GM18909 (cell line): ENCODE results near the gene SPIN1.
"Not testable (repeated sequence)": the region's sequence is repeated elsewhere in the genome, so short reads cannot be mapped to it uniquely, and the experiment has no call there.

Source experiments
- ATAC-seq: cut with Tn5 transposase; IDR thresholded peaks from one replicate; pipeline ENCODE4 v1.9.1; 2021; ENCODE audit warnings: mild to moderate bottlenecking; ENCODE audit not compliant: unreplicated experiment, poor library complexity

Gene SPIN1

DNA sequence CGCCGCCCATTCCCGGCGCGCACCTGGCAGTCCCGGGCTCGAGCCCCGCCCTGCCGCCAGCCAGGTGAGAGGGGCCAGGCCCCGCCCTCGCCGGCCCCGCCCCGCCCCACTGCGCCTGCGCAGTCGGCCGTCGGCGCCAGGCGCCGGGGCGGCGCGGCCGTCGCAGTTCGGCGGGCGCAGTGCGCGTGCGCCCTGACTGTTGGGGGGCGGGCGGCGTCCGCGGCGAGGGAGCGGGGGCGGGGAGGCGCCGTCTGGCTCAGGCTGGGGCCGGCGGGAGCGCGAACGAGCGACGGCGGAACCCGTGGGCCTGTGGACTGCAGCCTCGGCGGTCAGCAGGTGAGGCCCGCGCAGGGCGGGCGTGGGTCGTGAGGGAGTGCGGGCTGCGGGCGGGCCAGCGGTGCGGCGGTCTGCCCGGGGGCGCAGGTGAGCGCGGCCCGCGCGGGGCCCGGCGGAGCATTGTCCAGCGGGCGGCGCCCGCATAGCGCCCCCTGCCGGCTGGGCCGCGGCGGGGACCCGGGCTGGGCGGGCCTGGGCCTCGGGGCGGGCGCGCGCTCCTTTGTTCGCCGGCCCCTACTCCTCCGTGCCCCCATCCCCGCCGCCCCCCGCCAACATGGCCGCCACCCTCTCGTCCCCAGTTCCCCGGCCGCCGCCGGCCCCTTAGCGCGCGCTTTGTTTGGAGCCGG is at the start of gene SPIN1:
Gene SPIN1 (plus strand): TSS at position 242 of the 683 bp plus-strand sequence. CDS start 38,096 bp downstream, outside the sequence.
- peak; percentile 81 for ATAC-seq

DNA sequence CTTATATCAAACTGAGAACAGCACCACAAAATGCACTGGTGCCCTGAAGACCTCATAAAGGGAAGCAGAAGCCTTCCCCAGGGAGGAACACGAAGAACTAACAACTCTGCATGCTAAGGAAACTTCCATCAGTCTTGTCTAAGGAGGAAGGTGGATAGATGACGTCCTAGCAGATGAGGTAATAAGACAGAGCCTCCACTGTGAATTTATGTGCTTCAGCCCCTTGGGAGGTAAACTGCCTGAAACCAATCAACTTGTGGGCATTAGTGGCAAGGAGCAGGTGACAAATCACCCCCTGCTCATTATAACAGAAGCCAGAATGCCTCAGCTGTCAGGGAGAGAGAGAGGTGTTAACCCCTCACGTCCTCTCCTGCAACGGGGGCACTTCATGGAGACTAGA is 48.9 kb upstream of the SPIN1 start:
- ATAC-seq = no peak

DNA sequence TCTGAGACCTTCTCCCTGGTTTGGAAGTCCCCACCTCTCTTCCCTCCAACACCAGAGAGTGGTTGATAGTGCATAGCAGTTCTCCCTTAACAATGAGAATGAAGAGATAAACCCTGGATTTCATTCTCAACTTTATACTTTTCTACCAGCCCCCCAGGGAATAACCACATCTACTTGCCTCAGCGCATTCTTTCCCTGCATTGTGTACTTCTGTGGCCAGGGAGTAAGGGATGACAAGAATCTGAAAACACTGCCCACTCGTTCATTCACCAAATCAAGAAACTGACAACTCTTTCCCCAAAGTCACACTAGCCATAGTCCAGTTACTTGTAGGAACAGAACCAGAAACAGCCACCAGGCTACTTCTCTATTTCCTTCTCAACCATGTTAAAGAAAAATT is 46.0 kb upstream of the SPIN1 start:
- no peak for ATAC-seq

DNA sequence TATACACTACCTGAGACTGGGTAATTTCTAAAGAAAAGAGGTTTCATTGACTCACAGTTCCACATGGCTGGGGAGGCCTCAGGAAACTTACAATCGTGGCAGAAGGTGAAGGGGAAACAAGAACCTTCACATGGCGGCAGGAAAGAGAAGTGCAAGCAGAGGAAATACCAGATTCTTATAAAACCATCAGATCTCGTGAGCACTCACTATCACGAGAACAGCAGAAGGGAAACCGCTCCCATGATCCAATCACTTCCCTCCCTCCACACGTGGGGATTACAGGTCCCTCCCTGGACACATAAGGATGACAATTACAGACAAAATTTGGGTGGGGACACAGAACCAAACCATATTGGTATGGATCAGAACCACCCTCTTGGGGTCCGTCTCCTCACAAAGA is 44.2 kb upstream of the SPIN1 start:
- no peak for ATAC-seq

- ATAC-seq = not testable (repeated sequence)
These were observed 37.9 kb upstream of the SPIN1 start for GRCh38 chr9:88350354-88350753.

DNA sequence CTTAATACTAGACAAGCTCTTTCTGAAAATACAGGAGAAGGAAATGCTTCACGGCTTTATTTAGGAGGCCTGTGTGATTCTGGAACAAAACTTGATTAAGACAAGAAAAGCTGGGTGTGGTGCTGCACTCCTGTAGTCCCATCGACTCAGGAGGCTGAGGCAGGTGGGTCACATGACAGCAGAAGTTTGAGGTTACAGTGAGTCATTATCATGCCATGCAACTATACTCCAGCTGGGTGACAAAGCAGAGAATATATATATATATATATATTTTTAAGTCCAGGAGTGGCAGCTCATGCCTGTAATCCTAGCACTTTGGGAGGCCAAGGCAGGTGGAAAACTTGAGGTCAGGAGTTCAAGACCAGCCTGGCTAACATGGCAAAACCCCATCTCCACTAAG is 33.1 kb upstream of the SPIN1 start:
- ATAC-seq = no peak

- ATAC-seq = not testable (repeated sequence)
These were observed 31.0 kb upstream of the SPIN1 start for GRCh38 chr9:88357250-88357649.

DNA sequence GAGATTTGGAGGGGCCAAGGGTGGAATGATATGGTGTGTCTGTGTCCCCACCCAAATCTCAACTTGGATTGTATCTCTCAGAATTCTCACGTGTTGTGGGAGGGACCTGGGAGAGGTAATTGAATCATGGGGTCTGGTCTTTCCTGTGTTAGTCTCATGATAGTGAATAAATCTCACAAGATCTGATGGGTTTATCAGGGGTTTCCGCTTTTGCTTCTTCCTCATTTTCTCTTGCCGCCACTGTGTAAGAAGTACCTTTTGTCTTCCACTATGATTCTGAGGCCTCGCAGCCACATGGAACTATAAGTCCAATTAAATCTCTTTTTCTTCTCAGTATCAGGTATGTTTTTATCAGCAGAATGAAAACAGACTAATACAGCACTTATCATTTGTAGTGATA is 29.5 kb upstream of the SPIN1 start:
- ATAC-seq = no peak

DNA sequence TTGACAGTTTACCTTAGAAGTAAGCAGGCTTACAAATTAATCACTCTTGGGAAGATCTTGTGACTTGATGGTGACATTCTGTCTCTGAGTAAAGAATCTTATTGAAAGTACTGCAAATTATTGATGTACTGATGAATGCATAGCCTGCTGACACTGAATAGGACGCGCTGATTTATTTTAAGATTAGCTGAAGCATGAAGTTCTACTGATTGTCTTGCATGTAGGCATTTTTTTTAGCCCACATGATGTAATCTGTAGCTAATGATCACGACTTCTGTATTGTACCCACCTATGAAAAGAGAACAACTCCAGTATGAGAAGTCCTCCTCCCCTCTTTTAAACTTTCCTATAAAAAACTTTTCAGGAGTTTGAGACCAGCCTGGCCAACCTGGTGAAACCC is 28.3 kb upstream of the SPIN1 start:
- no peak for ATAC-seq

DNA sequence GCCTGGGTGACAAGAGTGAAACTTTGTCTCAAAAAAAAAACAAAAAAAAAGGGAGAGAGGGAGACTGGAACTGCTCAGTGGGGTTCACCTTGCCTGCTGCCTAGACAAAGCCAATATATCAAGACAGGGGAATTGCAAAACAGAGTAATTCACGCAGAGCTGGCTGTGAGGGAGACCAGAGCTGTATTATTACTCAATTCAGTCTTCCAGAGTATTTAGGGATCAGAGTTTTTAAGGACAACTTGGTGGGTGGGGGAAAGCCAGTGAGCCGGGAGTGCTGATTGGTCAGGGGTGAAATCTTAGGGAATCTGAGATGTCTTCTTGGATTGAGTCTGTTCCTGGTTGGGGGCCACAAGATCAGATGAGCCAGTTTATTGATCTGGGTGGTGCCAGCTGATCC is 25.6 kb upstream of the SPIN1 start:
- ATAC-seq = no peak

DNA sequence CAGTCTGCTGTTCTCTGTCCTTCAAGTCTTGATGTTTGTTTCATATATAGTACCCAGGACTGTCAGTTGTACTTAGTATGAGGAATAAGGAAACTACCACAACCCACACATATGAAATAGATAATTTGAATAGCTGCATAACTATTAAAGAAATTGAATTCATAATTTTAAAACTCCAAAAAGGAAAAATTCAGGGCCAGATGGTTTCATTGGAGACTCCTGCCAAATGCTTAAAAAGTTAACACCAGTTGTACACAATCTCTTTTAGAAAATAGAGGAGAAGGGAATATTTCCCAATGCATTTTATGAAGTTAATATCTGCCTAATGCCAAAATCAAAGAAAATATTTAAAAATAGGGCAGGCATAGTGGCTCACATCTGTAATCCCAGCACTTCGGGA is 24.6 kb upstream of the SPIN1 start:
- ATAC-seq = no peak

DNA sequence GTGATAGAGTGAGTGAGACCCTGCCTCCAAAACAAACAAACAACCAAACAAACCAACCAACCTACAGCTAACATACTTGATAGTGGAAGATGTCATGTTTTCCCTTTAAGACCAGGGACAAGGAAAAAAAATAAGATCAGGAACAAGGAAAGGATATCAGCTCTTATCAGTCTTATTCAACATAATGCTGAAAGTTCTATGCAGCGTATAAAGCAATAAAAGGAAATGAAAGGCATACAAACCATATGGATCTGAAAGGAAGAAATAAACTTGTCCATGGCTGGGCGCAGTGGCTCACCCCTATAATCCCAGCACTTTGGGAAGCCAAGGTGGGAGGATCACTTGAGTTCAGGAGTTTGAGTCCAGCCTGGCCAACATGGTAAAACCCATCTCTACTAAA is 23.5 kb upstream of the SPIN1 start:
- ATAC-seq = no peak

DNA sequence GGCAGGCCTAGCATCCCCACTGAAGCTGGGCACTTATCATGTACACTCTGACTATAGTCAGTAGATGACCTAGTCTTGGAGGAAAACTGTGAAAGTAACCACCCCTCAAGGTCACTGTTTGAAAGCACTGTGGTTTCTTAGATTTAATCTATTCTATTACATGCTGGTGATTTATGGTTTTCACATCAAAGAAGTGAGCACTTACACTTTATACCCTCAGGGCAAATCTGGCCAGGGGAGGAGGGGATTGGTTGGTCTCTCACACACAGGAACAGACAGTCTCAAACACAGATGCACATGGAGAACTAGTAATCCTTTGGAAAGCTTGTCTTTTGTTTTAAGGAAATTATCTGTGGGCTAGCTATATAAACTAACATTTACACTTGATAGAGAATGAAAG is 17.9 kb upstream of the SPIN1 start:
- no peak for ATAC-seq

GRCh38 chr9:88372103-88372654 is 16.1 kb upstream of the SPIN1 start:
- ATAC-seq = no peak

- no peak for ATAC-seq
These were observed 15.2 kb upstream of the SPIN1 start for GRCh38 chr9:88373045-88373444.

DNA sequence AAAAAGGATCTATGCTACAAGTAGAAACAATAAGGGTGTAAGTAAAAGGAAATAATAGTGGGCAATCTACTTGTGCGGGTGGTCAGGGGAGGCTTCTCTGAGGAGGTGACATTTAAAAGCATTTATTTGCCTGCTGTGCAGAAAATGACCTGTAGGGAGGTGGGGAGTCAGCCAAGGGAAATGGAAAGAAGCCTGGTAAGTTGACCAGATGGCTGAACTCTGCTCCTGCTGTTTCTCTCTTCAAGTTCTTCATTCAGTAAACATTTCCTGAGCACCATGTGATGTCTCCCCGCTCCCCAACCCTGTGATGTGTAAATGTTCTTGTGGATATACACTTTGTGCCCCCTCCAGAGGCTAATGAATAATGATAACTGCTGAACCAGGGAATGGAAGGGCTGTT is 9.9 kb upstream of the SPIN1 start:
- ATAC-seq = no peak

DNA sequence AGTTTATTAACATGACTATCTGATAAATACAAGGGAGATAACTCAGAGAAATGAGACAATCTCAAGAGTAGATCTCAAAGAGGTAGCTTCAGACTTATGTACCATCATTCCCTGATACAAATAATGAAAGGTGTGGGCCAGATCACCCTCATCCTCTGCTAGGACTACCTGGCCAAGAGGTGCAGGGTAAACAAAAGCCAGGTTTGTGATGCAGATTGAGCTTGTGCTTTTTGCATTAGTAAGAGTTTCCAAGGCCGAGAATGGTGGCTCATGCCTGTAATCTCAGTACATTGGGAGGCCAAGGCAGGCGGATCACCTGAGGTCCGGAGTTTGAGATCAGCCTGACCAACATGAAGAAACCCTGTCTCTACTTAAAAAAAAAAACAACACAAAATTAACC is 8.9 kb upstream of the SPIN1 start:
- no peak for ATAC-seq

- no peak for ATAC-seq
These were observed 8.1 kb upstream of the SPIN1 start for GRCh38 chr9:88380118-88380517.

- not testable (repeated sequence) for ATAC-seq
These were observed 6.9 kb upstream of the SPIN1 start for GRCh38 chr9:88381322-88381721.

- no peak for ATAC-seq
These were observed 5.1 kb upstream of the SPIN1 start for GRCh38 chr9:88383176-88383575.

GRCh38 chr9:88386137-88386536 is 2.1 kb upstream of the SPIN1 start:
- ATAC-seq = not testable (repeated sequence)

DNA sequence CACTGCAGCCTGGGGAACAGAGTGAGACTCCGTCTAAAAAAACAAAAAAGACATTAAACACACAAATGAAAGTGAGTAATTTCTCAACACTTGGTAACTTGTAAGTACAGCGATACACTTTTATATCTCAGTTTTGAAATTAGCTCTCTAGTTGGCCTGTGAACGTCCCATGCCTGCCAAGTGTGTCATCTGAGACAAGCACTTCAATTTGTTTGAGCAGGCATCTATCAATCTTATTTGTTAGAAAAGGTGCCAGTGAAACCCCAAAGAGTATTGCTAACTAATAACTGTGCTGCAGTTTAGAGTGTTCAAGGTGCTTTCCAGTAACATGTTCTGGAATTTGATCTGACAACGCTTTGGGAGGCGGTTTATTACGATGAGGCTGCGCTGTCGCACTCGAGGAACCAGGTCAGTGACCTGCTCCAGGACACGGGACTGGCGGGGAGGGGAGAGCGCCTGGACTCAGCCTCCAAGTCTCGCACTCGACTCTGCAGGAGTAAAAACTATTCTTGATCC is 1.1 kb upstream of the SPIN1 start:
- ATAC-seq = no peak
